K562 (cell line): ENCODE results near the gene UBE2E3.

Experiments
- CHD2 ChIP-seq: IDR thresholded peaks from 2 replicates; pipeline ENCODE4 v1.6.1; 2011; ENCODE audit warnings: low read depth, low read length
- HDAC6 ChIP-seq: IDR thresholded peaks from 2 replicates; pipeline ENCODE4 v1.6.1; 2012; ENCODE audit warnings: low read depth, mild to moderate bottlenecking, control low read depth, inconsistent platforms, low read length, moderate library complexity
- KHSRP ChIP-seq: fragments of 450-650 bp; IDR thresholded peaks from 2 replicates; pipeline ENCODE4 v1.6.1; 2017
- NCOA1 ChIP-seq: fragments of 450-650 bp; IDR thresholded peaks from 2 replicates; pipeline ENCODE4 v1.6.1; 2016; ENCODE audit warnings: low read depth
- POLR2A ChIP-seq: fragments of 450-650 bp; conservative IDR thresholded peaks from 2 replicates; pipeline ENCODE4 v1.6.1; 2016
- RCOR1 ChIP-seq, 2 experiments: IDR thresholded peaks; 2 replicates each; pipeline ENCODE4 v1.6.1; 2012; ENCODE audit warnings: low read depth in 2 of 2, low read length in 2 of 2, borderline replicate concordance in 1 of 2, improper control_type of control experiment in 1 of 2
- ZNF274 ChIP-seq: IDR thresholded peaks from 2 replicates; pipeline ENCODE4 v1.6.1; 2011; ENCODE audit warnings: low read depth, mild to moderate bottlenecking, low read length, moderate library complexity, borderline replicate concordance
- TF ChIP-seq, protein P1 (sequence below), 3 experiments: IDR thresholded peaks in 2 of 3; conservative IDR thresholded peaks in 1 of 3; 2 replicates each; pipeline ENCODE4 v1.5.1; 2011 to 2012; ENCODE audit warnings: low read length in 3 of 3, mild to moderate bottlenecking in 3 of 3, control low read depth in 2 of 3, improper control_type of control experiment in 1 of 3, inconsistent platforms in 1 of 3, low read depth in 1 of 3, mixed read lengths in 1 of 3, moderate library complexity in 1 of 3; ENCODE audit not compliant: insufficient read depth in 2 of 3
- TF ChIP-seq, protein P2 (sequence below): fragments of 250-450 bp; sonication (Bioruptor Pico); IDR thresholded peaks from 2 replicates; pipeline ENCODE4 v1.5.0; 2020; ENCODE audit warnings: mild to moderate bottlenecking

DNA sequence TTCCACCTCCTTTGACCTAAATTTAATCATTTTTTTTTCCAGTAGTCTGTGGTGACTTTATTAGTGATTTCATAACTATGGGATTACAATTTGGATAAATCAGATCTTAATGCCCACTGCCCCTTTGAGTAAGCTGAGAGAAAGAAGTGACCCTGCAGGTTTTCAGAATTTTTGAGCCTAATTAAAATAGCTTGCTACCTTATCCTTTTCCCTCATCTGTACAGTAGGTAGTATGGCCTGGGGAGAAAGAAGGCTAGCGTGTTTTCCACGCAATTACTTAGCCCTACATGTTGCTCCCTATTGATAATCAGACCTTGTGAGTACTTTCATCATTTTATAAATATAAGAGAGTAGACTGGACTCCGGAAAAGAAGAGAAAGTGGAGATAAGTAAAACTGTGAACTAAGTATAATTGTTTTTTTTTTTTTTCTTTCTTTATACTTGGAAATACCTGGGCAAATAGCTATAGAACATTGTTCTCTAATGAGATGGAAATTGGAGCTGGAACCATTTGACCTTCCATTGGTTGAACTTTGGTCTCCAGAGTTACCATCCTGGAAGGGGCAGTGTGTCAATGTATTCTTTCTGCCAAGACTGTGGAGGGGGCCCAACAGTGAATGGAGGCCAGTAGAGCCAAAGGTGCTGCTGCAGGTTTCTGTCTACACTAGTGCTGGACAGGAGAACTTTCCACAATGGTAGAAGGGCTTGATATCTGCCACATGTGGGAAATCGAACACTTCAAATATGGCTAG lies 26.9 kb downstream of the UBE2E3 start:
- TF ChIP-seq ZNF274 (no peak), KHSRP (no peak), POLR2A (no peak), HDAC6 (no peak), NCOA1 (no peak), RCOR1 (IDR thresholded peaks at IDR 0.05; ENCODE audit: borderline replicate concordance in 1 of 2, low read depth in 2 of 2, low read length in 2 of 2) (no peak), CHD2 (no peak)
- TF ChIP-seq, protein P1, sequence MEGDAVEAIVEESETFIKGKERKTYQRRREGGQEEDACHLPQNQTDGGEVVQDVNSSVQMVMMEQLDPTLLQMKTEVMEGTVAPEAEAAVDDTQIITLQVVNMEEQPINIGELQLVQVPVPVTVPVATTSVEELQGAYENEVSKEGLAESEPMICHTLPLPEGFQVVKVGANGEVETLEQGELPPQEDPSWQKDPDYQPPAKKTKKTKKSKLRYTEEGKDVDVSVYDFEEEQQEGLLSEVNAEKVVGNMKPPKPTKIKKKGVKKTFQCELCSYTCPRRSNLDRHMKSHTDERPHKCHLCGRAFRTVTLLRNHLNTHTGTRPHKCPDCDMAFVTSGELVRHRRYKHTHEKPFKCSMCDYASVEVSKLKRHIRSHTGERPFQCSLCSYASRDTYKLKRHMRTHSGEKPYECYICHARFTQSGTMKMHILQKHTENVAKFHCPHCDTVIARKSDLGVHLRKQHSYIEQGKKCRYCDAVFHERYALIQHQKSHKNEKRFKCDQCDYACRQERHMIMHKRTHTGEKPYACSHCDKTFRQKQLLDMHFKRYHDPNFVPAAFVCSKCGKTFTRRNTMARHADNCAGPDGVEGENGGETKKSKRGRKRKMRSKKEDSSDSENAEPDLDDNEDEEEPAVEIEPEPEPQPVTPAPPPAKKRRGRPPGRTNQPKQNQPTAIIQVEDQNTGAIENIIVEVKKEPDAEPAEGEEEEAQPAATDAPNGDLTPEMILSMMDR (IDR thresholded peaks at IDR 0.05 in 2 of 3, conservative IDR thresholded peaks at IDR 0.05 in 1 of 3; ENCODE audit: insufficient read depth in 2 of 3, low read depth in 1 of 3, low read length in 3 of 3) = no peak
- TF ChIP-seq, protein P2, sequence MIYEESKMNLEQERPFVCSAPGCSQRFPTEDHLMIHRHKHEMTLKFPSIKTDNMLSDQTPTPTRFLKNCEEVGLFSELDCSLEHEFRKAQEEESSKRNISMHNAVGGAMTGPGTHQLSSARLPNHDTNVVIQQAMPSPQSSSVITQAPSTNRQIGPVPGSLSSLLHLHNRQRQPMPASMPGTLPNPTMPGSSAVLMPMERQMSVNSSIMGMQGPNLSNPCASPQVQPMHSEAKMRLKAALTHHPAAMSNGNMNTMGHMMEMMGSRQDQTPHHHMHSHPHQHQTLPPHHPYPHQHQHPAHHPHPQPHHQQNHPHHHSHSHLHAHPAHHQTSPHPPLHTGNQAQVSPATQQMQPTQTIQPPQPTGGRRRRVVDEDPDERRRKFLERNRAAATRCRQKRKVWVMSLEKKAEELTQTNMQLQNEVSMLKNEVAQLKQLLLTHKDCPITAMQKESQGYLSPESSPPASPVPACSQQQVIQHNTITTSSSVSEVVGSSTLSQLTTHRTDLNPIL (CRISPR knock-in tag) = no peak
